Colonic mucosa (tissue), 4 donors: Measurements from ENCODE around the gene KCNJ1. TPM values are rescaled to one million over a fixed set of nuclear protein-coding genes. Genes with fewer than 3 reads are reported as not detected.

Experiments used
- DNase-seq: peaks from one replicate; pipeline ENCODE4 v3.0.0-alpha.2; 2020
- H3K27ac ChIP-seq: fragments of 200-600 bp; one replicate; pipeline ENCODE4 v1.8.0; 2021
- H3K27me3 ChIP-seq: fragments of 200-600 bp; one replicate; pipeline ENCODE4 v1.8.0; 2021
- H3K36me3 ChIP-seq: fragments of 200-600 bp; one replicate; pipeline ENCODE4 v1.8.0; 2021
- H3K4me1 ChIP-seq: fragments of 200-600 bp; one replicate; pipeline ENCODE4 v1.8.0; 2021; ENCODE audit warnings: mild to moderate bottlenecking
- H3K4me3 ChIP-seq: fragments of 200-600 bp; one replicate; pipeline ENCODE4 v1.8.0; 2021
- H3K9ac ChIP-seq, 2 donors: one replicate each; pipeline ENCODE4 v1.7.0; 2013; ENCODE audit warnings: control low read depth in 2 of 2, low read depth in 2 of 2, low read length in 2 of 2
- H3K9me3 ChIP-seq: fragments of 200-600 bp; one replicate; pipeline ENCODE4 v1.8.0; 2021
- CTCF ChIP-seq: fragments of 200-600 bp; IDR thresholded peaks from one replicate; pipeline ENCODE4 v1.8.0; 2022; ENCODE audit warnings: antibody characterized with exemption, mild to moderate bottlenecking
- intact Hi-C: fragments of 100-400 bp; cut with DNase I; formaldehyde crosslinking; loops from one replicate; pipeline ENCODE4 v1.14.1; 2022
- total RNA-seq, 2 donors: library from RNA; stranded (reverse); fragmentation: NEBNext Ultra II Directional in 1 of 2; extraction: Animal tissue kit (Norgen Biotek cat#: 25700) in 1 of 2; gene quantifications; one replicate each; pipeline ENCODE4 v1.2.1, GENCODE V29; 2021
- donor health status: healthy.
- donor health status: DM: no; HTN: no; CAD: no.
- donor health status: DM: no; HTN: no; CAD: no.

The KCNJ1 gene
- total RNA-seq, 2 donors from 2014 or later: not detected

GRCh38 chr11:128890543-128891368, 23.7 kb upstream of the KCNJ1 start, which contains the start of gene KCNJ5:
Gene KCNJ5 (plus strand): TSS chr11:128891356. CDS start chr11:128911274, 19,918 bp downstream.
- Histone ChIP-seq H3K4me3 (peak within 1 kb of the TSS; percentile 25), H3K9me3 (no peaks in the 10 kb centered on the region), H3K36me3 (no peaks in the 10 kb centered on the region), H3K4me1 (peaks cover 6% of the 10 kb centered on the region), H3K9ac (peak within 1 kb of the TSS in 1 of 2 donors; percentile 41), H3K27me3 (peaks cover 23% of the 10 kb centered on the region), H3K27ac (no peak within 1 kb of the TSS)
- intact Hi-C loops: no loop called here
- DNase-seq: peak; percentile 38
- no peak for TF ChIP-seq CTCF

GRCh38 chr11:128890216-128890542, 23.1 kb upstream of the KCNJ1 start:
- no peaks in the 10 kb centered on the region for H3K9me3 ChIP-seq
- H3K27ac ChIP-seq: no peak overlapping the region
- no peaks in the 10 kb centered on the region for H3K36me3 ChIP-seq
- H3K4me3 ChIP-seq: peak overlapping the region; percentile 25
- intact Hi-C loops: no loop called here
- H3K4me1 ChIP-seq: peaks cover 6% of the 10 kb centered on the region
- H3K27me3 ChIP-seq: peaks cover 23% of the 10 kb centered on the region
- TF ChIP-seq CTCF: no peak
- H3K9ac ChIP-seq: no peak overlapping the region
- no peak for DNase-seq

GRCh38 chr11:128889657-128890213, 22.6 kb upstream of the KCNJ1 start:
- Histone ChIP-seq H3K27me3 (peaks cover 23% of the 10 kb centered on the region), H3K9ac (no peak overlapping the region), H3K4me3 (no peak overlapping the region), H3K4me1 (peaks cover 6% of the 10 kb centered on the region), H3K9me3 (no peaks in the 10 kb centered on the region), H3K36me3 (no peaks in the 10 kb centered on the region), H3K27ac (no peak overlapping the region)
- intact Hi-C loops: loop anchor here (10.0 kb wide), 1 partner anchor 225 kb away; no protein-coding TSS in a partner anchor
- DNase-seq: no peak
- no peak for TF ChIP-seq CTCF

- no peak overlapping the region for H3K9ac ChIP-seq
- no peak overlapping the region for H3K27ac ChIP-seq
- TF ChIP-seq CTCF: no peak
- intact Hi-C loops: loop anchor here (10.0 kb wide), 1 partner anchor 226 kb away; no protein-coding TSS in a partner anchor
- DNase-seq: no peak
- H3K4me1 ChIP-seq: peaks cover 6% of the 10 kb centered on the region
- H3K27me3 ChIP-seq: peaks cover 23% of the 10 kb centered on the region
- no peaks in the 10 kb centered on the region for H3K9me3 ChIP-seq
- H3K36me3 ChIP-seq: no peaks in the 10 kb centered on the region
- no peak overlapping the region for H3K4me3 ChIP-seq
These were observed 21.2 kb upstream of the KCNJ1 start for GRCh38 chr11:128888034-128888985.
